DOHH2 (cell line): Measurements from ENCODE around the gene ANTXR1.

Source experiments
- CTCF ChIP-seq: fragments of 200-600 bp; sonication (generic); IDR thresholded peaks from one replicate; pipeline ENCODE4 v1.5.1; 2014; ENCODE audit warnings: antibody characterized with exemption, mild to moderate bottlenecking, low read depth, low read length; ENCODE audit not compliant: poor library complexity, severe bottlenecking
- EZH2phosphoT487 ChIP-seq: fragments of 200-600 bp; sonication (generic); IDR thresholded peaks from 2 replicates; pipeline ENCODE4 v1.6.1; 2017; ENCODE audit warnings: borderline replicate concordance, mild to moderate bottlenecking, antibody characterized with exemption, low read length, moderate library complexity, mixed read lengths

DNA sequence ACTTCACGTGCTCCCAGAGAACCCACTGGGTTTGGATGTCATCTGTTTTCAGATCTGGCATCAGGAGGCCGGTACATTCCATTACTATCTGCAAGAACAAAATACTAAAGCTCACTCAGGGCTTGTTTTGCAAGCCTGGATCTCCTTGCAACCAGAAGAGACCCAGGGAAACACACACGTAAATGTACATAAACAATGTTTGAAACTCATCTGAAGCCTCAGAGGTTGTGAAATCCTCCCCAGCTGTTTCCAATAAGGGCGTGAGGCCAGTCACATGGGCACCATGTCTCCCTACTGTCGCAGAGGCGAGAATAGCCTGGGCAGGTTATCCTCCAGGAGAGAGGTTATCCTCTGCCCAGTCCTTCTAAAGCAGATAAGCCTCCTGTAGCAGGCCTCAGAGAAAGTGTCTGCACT lies 187.1 kb downstream of the ANTXR1 start:
- no peak for TF ChIP-seq CTCF
- TF ChIP-seq EZH2phosphoT487: no peak
